K562 (cell line): ENCODE measurements around the gene PRDM12. TPM values are rescaled to one million over a fixed set of nuclear protein-coding genes. Genes with fewer than 3 reads are reported as not detected.

Experiments used
- ERF ChIP-seq: fragments of 450-650 bp; formaldehyde crosslinking; IDR thresholded peaks from 2 replicates; pipeline ENCODE4 v1.4.0; 2020; ENCODE audit warnings: mild to moderate bottlenecking, mixed read lengths
- FUS ChIP-seq: fragments of 200-400 bp; formaldehyde crosslinking; optimal IDR thresholded peaks from 2 replicates; pipeline ENCODE3; 2017; ENCODE audit warnings: low read depth, low read length
- HMGN3 ChIP-seq: IDR thresholded peaks from 2 replicates; pipeline ENCODE4 v1.6.1; 2011; ENCODE audit warnings: borderline replicate concordance, low read depth, mild to moderate bottlenecking, mixed read lengths, low read length; ENCODE audit not compliant: insufficient read length; ENCODE audit errors: extremely low read depth
- HNRNPLL ChIP-seq: fragments of 200-400 bp; formaldehyde crosslinking; IDR thresholded peaks from 2 replicates; pipeline ENCODE4 v1.6.1; 2017; ENCODE audit warnings: low read length, low read depth, mild to moderate bottlenecking; ENCODE audit not compliant: poor library complexity, severe bottlenecking
- NCOA4 ChIP-seq: fragments of 450-650 bp; IDR thresholded peaks from 2 replicates; pipeline ENCODE4 v1.6.1; 2018; ENCODE audit warnings: mild to moderate bottlenecking; ENCODE audit not compliant: partially characterized antibody
- SMAD3 ChIP-seq: fragments of 450-650 bp; formaldehyde crosslinking; conservative IDR thresholded peaks from 2 replicates; pipeline ENCODE4 v1.4.0; 2020; ENCODE audit warnings: mild to moderate bottlenecking
- ZBTB7A ChIP-seq: IDR thresholded peaks from 2 replicates; pipeline ENCODE4 v1.6.1; 2011; ENCODE audit warnings: low read depth, mild to moderate bottlenecking, low read length, moderate library complexity, borderline replicate concordance; ENCODE audit not compliant: control insufficient read depth
- polyA plus RNA-seq, 8 experiments: library from polyadenylated mRNA; depleted of rRNA in 4 of 8; stranded (reverse) in 5 of 8; unstranded in 3 of 8; fragments of >200 nt; fragmentation: Nextera tagmentation in 2 of 8; fragmentation: Illumina TruSeq in 1 of 8; extraction: Ambion mirVana in 2 of 8; extraction: Trizol in 1 of 8; gene quantifications; 2 replicates each; pipeline versions ENCODE4 v1.2.1 to v1.2.3, GENCODE V29; 2011 to 2014; ENCODE audit warnings: inconsistent platforms in 1 of 8, missing spikeins in 1 of 8
- total RNA-seq, 7 experiments: library from RNA; depleted of rRNA in 6 of 7; stranded (reverse); fragments of >200 nt in 6 of 7; fragmentation: Illumina TruSeq in 2 of 7; extraction: Trizol in 2 of 7; gene quantifications; 2 replicates each; pipeline versions ENCODE4 v1.2.1 to v1.2.3, GENCODE V29; 2011 to 2021; ENCODE audit warnings: low replicate concordance in 1 of 7
- TF ChIP-seq, protein P1 (sequence below): fragments of 450-650 bp; IDR thresholded peaks from 2 replicates; pipeline ENCODE4 v1.6.1; 2016; ENCODE audit warnings: low read depth
- TF ChIP-seq, protein P2 (sequence below): sonication (generic); formaldehyde crosslinking; IDR thresholded peaks from 2 replicates; pipeline ENCODE4 v1.8.1; 2023; ENCODE audit warnings: mild to moderate bottlenecking, missing genetic modification reagents

PRDM12 gene
- total and polyA plus RNA-seq, 9 of the 15 experiments (the other 6 are each of a cell fraction or from before 2014, with no cell fraction given): 0.04 to 0.22 (median 0.07) TPM; not detected in 3

DNA sequence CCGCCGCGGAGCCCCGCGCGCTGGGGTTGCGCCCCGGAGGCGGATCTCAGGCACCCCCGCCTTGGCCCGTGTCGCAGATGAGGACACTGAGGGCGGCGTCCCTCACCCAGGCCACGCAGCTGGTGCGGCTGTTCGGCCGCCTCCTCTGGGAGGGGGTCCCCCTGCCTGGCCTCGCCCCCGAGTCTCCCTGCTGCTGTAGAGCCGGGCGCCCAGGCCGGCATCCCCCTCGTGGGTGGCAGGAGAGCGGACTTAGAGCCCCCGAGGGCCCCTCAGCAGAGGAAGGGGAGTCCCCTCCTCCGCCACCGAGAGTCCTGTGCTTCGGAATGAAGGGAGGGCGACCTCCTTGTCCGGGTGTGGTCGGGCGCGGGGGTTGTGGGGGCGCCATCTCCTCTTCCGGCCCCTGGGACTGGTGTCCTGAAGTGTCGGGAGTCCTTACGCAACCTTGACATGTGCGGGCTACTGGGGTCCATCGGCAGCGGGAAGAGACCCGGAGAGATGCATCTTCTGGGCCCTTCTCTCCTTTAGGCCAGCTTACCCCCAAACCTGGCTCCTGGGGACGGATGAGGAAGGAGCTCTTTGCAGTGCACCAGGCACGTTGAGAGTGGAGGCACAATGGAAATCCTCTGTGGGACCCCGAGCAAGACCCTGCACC lies 17.5 kb downstream of the PRDM12 start (continued):
- TF ChIP-seq, protein P1, sequence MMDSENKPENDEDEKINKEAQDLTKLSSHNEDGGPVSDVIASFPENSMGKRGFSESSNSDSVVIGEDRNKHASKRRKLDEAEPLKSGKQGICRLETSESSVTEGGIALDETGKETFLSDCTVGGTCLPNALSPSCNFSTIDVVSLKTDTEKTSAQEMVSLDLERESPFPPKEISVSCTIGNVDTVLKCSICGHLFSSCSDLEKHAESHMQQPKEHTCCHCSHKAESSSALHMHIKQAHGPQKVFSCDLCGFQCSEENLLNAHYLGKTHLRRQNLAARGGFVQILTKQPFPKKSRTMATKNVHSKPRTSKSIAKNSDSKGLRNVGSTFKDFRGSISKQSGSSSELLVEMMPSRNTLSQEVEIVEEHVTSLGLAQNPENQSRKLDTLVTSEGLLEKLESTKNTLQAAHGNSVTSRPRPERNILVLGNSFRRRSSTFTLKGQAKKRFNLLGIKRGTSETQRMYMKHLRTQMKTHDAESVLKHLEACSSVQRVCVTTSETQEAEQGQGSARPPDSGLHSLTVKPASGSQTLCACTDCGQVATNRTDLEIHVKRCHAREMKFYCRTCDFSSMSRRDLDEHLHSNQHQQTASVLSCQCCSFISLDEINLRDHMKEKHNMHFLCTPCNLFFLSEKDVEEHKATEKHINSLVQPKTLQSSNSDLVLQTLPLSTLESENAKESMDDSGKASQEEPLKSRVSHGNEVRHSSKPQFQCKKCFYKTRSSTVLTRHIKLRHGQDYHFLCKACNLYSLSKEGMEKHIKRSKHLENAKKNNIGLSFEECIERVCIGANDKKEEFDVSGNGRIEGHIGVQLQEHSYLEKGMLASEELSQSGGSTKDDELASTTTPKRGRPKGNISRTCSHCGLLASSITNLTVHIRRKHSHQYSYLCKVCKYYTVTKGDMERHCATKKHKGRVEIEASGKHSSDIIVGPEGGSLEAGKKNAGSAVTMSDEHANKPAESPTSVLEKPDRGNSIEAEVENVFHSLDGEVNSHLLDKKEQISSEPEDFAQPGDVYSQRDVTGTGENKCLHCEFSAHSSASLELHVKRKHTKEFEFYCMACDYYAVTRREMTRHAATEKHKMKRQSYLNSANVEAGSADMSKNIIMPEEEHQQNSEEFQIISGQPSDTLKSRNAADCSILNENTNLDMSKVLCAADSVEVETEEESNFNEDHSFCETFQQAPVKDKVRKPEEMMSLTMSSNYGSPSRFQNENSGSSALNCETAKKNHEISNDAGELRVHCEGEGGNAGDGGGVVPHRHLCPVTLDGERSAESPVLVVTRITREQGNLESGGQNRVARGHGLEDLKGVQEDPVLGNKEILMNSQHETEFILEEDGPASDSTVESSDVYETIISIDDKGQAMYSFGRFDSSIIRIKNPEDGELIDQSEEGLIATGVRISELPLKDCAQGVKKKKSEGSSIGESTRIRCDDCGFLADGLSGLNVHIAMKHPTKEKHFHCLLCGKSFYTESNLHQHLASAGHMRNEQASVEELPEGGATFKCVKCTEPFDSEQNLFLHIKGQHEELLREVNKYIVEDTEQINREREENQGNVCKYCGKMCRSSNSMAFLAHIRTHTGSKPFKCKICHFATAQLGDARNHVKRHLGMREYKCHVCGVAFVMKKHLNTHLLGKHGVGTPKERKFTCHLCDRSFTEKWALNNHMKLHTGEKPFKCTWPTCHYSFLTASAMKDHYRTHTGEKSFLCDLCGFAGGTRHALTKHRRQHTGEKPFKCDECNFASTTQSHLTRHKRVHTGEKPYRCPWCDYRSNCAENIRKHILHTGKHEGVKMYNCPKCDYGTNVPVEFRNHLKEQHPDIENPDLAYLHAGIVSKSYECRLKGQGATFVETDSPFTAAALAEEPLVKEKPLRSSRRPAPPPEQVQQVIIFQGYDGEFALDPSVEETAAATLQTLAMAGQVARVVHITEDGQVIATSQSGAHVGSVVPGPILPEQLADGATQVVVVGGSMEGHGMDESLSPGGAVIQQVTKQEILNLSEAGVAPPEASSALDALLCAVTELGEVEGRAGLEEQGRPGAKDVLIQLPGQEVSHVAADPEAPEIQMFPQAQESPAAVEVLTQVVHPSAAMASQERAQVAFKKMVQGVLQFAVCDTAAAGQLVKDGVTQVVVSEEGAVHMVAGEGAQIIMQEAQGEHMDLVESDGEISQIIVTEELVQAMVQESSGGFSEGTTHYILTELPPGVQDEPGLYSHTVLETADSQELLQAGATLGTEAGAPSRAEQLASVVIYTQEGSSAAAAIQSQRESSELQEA: no peak
- TF ChIP-seq, protein P2, sequence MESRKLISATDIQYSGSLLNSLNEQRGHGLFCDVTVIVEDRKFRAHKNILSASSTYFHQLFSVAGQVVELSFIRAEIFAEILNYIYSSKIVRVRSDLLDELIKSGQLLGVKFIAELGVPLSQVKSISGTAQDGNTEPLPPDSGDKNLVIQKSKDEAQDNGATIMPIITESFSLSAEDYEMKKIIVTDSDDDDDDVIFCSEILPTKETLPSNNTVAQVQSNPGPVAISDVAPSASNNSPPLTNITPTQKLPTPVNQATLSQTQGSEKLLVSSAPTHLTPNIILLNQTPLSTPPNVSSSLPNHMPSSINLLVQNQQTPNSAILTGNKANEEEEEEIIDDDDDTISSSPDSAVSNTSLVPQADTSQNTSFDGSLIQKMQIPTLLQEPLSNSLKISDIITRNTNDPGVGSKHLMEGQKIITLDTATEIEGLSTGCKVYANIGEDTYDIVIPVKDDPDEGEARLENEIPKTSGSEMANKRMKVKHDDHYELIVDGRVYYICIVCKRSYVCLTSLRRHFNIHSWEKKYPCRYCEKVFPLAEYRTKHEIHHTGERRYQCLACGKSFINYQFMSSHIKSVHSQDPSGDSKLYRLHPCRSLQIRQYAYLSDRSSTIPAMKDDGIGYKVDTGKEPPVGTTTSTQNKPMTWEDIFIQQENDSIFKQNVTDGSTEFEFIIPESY: no peak
- TF ChIP-seq HNRNPLL: no peak
- TF ChIP-seq FUS: no peak
- no peak for TF ChIP-seq SMAD3 (CRISPR knock-in tag)
- TF ChIP-seq NCOA4: no peak
- no peak; the same call in none of the 2 replicates for TF ChIP-seq ZBTB7A
- no peak for TF ChIP-seq HMGN3
- no peak for TF ChIP-seq ERF (CRISPR knock-in tag)
